Measurements from ENCODE around the gene MCFD2.

MCFD2 gene

DNA sequence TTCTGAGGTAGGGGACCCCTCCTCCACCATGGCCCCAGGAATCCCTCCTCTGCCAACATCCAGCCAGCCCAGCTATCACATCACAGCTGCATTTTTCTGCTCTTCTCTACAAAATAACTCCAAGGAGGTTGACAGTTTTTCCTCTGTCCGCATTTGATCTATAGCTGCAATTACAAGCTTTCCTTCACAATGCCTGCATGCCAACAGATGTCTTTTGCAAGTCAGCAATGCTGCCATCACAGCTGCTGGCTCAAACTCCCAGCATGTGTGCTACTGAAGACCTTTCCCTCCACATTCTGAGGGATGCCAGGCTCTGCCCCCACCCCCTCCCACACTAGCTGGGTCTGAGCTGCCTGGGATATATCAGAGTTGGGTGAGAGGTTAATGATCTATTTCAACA is 51.7 kb downstream of the MCFD2 start:
- no peak for TF ChIP-seq CTCF (IDR thresholded peaks at IDR 0.05; ENCODE audit: borderline replicate concordance, insufficient read depth, low read depth, low read length)
- no peak overlapping the region for H3K4me3 ChIP-seq (ENCODE audit: low read depth, low read length)

GRCh38 chr2:46862514-46862913 is 53.1 kb downstream of the MCFD2 start:
- no peak for TF ChIP-seq CTCF (IDR thresholded peaks at IDR 0.05; ENCODE audit: borderline replicate concordance, insufficient read depth, low read depth, low read length)

DNA sequence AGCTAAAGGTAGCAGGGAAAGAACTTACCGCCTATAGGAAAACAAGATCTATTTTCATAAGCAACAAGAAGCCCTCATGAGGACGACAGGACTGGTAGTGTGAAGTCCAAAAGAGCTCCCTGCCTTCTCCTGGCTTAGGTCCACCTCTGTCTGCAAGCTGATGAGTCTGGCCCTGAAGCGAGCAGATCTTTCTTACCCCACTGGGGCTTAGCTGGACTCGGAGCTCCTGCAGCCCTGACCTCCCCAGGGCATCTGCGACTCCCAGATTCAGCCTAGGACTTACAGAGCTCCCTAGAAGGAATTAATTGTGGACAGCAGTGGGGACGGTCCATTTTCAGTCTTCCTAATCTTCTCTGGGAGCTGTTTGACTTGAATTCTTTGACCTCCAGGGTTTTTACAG is 53.7 kb downstream of the MCFD2 start:
- TF ChIP-seq CTCF (IDR thresholded peaks at IDR 0.05; ENCODE audit: borderline replicate concordance, insufficient read depth, low read depth, low read length) = no peak
- H3K4me3 ChIP-seq (ENCODE audit: low read depth, low read length) = no peak overlapping the region

More at GRCh38 chr2:46862514-46862913, 53.1 kb downstream of the MCFD2 start:
- H3K4me3 ChIP-seq (ENCODE audit: low read depth, low read length) = no peak overlapping the region

DNA sequence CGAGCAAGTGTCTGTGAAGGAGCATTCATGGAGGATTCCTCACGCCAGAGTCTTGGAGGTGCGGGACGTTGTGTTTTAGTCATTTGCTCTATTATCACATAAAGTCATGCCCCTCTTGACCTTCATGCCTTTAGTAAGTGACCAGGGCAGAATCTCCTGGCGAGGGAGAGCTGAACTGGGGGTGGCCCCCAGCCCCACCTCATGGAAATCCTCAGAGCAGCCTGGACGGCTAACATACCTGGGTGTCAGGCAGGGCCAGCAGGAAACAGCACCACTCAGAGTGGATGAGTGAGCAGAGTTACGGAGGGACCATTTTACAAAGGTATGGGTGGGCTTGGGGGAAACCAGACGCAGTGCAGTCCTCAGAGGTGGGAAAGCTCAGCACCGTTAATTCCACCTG is 56.1 kb downstream of the MCFD2 start:
- TF ChIP-seq CTCF (IDR thresholded peaks at IDR 0.05; ENCODE audit: borderline replicate concordance, insufficient read depth, low read depth, low read length) = no peak
- H3K4me3 ChIP-seq (ENCODE audit: low read depth, low read length) = no peak overlapping the region

GRCh38 chr2:46858702-46859090 is 56.9 kb downstream of the MCFD2 start:
- no peak for TF ChIP-seq CTCF (IDR thresholded peaks at IDR 0.05; ENCODE audit: borderline replicate concordance, insufficient read depth, low read depth, low read length)
- H3K4me3 ChIP-seq (ENCODE audit: low read depth, low read length) = no peak overlapping the region

DNA sequence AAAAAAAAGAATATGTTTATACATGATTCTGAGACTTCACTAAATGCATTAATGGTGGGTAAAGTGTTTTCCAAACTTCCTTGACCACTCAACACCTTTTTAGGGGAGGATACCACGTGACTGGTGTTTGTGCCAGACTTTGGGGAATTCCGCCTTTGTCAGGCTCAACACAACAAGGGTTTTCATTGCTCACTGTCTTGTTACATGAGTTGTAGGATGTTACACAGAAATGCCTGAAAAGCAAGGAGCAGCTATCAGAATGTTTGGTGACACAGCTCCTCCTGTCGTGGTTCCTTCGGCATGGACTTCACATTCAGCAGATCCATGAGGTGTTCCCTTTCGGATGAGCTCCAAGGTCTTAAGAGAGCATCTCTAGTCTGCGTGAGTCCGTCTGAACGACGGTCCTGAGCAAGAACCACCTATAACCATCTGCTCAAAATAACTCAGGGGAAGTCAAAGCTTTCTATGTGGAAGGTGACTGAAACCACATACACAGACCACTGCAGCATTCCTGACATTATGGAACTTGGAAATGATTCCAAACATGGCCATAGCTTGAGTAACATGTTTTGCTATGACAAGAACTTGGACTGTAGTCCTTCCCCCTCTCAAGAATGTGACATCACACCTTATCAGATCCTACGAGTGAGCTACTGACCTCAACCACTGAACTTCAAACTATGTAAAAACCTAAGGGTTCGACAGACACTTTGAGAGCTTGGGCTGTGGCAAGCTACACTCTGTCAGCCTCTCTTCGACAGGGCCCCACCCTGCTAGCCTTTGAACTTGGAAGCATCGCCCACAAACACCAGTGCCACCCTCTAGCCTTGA is 57.5 kb downstream of the MCFD2 start:
- TF ChIP-seq CTCF (IDR thresholded peaks at IDR 0.05; ENCODE audit: borderline replicate concordance, insufficient read depth, low read depth, low read length) = no peak
- no peak overlapping the region for H3K4me3 ChIP-seq (ENCODE audit: low read depth, low read length)

DNA sequence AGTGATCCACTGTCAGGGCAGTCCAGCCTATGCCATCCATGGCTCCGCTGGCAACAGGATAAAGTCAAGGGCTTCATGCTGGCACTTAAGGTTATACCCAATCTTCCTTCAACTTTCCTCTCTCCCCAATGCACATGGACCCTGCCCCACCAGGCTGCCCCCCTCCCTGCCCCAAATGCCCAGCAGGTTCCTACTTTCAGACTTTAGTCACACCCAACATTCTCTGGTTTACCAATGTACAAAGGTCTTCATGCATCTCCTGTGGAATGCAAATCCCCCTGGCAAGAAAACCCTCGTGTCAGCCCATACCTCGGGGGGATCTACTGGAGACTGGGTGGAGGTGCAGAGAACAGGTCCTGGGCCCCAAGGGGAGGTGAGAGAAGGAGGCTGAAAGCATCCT is 59.3 kb downstream of the MCFD2 start:
- no peak overlapping the region for H3K4me3 ChIP-seq (ENCODE audit: low read depth, low read length)
- no peak for TF ChIP-seq CTCF (IDR thresholded peaks at IDR 0.05; ENCODE audit: borderline replicate concordance, insufficient read depth, low read depth, low read length)

Data from GM12875 (cell line).